ENCODE data around the gene PLXNA4. TPM values are rescaled to one million over a fixed set of nuclear protein-coding genes. Genes with fewer than 3 reads are reported as not detected.

PLXNA4 gene
- total and polyA plus RNA-seq, 9 of the 15 experiments (the other 6 are each of a cell fraction or from before 2014, with no cell fraction given) = under 0.01 to 0.09 TPM; not detected in 7

DNA sequence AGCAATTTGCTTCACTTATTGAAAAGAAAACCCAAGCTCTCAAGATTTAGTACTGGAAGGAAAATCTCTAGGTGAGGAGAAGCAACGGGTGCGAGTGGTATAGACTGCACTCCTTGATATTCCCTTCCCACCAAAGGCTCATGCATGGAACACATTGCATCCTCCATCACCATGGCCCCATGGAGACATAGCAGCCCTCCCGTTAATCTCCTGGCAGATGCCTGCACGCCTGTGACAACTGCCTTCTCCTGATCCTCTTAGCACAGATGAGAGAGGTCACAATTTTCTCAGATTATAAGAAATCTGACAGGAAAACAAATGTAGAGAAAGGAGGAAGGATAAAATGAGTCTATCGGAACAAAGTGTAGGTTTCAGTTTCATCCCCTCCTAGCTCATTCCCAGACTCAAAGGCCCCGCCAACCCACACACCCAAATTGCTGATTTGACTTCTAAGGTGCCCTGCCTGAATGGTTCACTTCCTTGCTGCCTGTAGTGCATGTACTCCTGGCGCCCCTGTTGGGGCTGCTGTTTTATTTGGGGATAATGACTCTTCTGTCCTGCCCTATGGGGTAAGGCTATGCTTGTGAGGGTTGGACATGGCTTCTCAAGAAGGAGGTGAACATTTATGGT lies 50.0 kb downstream of the PLXNA4 start:
- intact Hi-C loops (cut with micrococcal nuclease) = no loop called here
- Histone ChIP-seq H3K4me1 (replicated peaks in 1 of 2; ENCODE audit: control insufficient read depth in 2 of 2, insufficient read depth in 2 of 2, low read length in 2 of 2) (no peaks in the 10 kb centered on the region), H3K9me3 (replicated peaks; ENCODE audit: control insufficient read depth, insufficient read depth, low read depth, low read length) (no peaks in the 10 kb centered on the region), H3K79me2 (ENCODE audit: control insufficient read depth, insufficient read depth, low read length) (no peaks in the 10 kb centered on the region), H3K27me3 (ENCODE audit: control insufficient read depth in 2 of 2, insufficient read depth in 2 of 2, low read length in 2 of 2) (peaks cover 2 to 24% of the 10 kb centered on the region in 2 experiments; a peak in 1 of 5 replicates), H3K36me3 (ENCODE audit: control insufficient read depth, insufficient read depth, low read length) (no peaks in the 10 kb centered on the region), H3K27ac (ENCODE audit: extremely low read depth, low read depth, low read length) (no peak overlapping the region), H3K4me3 (no peak overlapping the region), H3K9ac (ENCODE audit: insufficient read depth in 1 of 2, low read depth in 2 of 2, low read length in 2 of 2) (no peak overlapping the region), H3K4me2 (ENCODE audit: insufficient read depth, low read length) (no peak overlapping the region), H3K9me1 (ENCODE audit: control insufficient read depth, insufficient read depth, low read length) (no peaks in the 10 kb centered on the region), H4K20me1 (replicated peaks; ENCODE audit: control insufficient read depth, insufficient read depth, low read length) (peaks cover 2% of the 10 kb centered on the region), H2AFZ (ENCODE audit: low read depth, low read length) (no peak overlapping the region)
- TF ChIP-seq ZFP30 (CRISPR knock-in tag; IDR thresholded peaks at IDR 0.05; ENCODE audit: borderline replicate concordance) (no peak), FUS (optimal IDR thresholded peaks at IDR 0.05; ENCODE audit: low read depth, low read length) (no peak), NCOR1 (IDR thresholded peaks at IDR 0.05) (no peak)
- TF ChIP-seq, protein P1, sequence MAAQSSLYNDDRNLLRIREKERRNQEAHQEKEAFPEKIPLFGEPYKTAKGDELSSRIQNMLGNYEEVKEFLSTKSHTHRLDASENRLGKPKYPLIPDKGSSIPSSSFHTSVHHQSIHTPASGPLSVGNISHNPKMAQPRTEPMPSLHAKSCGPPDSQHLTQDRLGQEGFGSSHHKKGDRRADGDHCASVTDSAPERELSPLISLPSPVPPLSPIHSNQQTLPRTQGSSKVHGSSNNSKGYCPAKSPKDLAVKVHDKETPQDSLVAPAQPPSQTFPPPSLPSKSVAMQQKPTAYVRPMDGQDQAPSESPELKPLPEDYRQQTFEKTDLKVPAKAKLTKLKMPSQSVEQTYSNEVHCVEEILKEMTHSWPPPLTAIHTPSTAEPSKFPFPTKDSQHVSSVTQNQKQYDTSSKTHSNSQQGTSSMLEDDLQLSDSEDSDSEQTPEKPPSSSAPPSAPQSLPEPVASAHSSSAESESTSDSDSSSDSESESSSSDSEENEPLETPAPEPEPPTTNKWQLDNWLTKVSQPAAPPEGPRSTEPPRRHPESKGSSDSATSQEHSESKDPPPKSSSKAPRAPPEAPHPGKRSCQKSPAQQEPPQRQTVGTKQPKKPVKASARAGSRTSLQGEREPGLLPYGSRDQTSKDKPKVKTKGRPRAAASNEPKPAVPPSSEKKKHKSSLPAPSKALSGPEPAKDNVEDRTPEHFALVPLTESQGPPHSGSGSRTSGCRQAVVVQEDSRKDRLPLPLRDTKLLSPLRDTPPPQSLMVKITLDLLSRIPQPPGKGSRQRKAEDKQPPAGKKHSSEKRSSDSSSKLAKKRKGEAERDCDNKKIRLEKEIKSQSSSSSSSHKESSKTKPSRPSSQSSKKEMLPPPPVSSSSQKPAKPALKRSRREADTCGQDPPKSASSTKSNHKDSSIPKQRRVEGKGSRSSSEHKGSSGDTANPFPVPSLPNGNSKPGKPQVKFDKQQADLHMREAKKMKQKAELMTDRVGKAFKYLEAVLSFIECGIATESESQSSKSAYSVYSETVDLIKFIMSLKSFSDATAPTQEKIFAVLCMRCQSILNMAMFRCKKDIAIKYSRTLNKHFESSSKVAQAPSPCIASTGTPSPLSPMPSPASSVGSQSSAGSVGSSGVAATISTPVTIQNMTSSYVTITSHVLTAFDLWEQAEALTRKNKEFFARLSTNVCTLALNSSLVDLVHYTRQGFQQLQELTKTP (IDR thresholded peaks at IDR 0.05; ENCODE audit: low read depth in 1 of 2, partially characterized antibody in 2 of 2) = no peak
- FAIRE-seq = no peak
- ATAC-seq = no peak
- under 1% methylated on average over 7 of the region's 7 CpGs for WGBS (ENCODE audit: insufficient coverage, low coverage, missing lambda C conversion rate)
- in situ Hi-C loops (cut with MboI) = no loop called here
- ChIA-PET CTCF (ENCODE audit: low intra/inter-chr PET ratio) (no interaction called here), POLR2A (interaction anchor here (0.6 to 0.7 kb wide), 3 partner anchors 21 to 505 kb away, joined by 3 to 4 read pairs (median 3); no protein-coding TSS in a partner anchor)
- no peak for DNase-seq (ENCODE audit: extremely low read depth in 1 of 4, low spot score in 3 of 4)
- BruUV-seq (replicated peaks) = no TSS peak
